Left forelimb (tissue), 1 donor: ENCODE data around the gene SHANK3.

Experiments
- DNase-seq: peaks from one replicate; pipeline ENCODE4 v3.0.0-alpha.2; 2018; ENCODE audit warnings: low spot score

Gene SHANK3

DNA sequence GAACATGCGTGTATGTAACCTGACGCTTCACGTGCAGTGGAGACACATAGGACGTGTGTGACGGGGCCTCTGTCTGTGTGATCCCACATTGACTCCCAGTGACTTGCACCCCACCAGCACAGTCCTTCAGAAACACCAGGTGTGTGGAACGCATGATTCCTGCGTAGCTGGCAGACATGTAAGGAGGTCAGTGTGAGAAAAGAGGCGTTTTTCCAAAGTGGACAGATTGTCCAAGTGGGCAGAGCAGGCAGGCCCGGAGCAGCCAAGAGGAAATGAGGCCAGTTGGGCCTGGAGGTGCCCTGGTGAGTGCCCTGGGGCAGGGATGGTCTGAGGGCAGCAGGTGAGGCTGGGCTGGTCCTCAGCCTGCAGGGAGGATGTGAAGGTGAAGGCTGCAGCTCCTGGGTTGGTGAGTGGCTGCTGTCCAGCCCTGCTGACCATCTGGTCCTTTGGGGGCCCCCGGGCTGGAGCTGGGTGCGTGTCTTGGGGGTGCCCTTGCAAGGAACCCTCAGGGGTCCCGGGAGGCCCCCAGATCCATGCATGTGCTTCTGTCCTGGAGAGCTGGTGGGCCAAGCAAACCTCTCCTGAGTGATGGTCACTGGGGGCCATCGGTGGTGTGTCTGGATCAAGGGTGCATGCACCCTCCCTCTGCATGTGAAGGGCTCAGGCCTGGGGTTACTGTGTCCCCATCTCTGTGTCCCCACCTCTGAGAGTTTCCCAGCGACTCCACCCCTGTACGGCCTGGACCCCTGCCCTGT is 26.6 kb downstream of the SHANK3 start:
- no peak for DNase-seq

DNA sequence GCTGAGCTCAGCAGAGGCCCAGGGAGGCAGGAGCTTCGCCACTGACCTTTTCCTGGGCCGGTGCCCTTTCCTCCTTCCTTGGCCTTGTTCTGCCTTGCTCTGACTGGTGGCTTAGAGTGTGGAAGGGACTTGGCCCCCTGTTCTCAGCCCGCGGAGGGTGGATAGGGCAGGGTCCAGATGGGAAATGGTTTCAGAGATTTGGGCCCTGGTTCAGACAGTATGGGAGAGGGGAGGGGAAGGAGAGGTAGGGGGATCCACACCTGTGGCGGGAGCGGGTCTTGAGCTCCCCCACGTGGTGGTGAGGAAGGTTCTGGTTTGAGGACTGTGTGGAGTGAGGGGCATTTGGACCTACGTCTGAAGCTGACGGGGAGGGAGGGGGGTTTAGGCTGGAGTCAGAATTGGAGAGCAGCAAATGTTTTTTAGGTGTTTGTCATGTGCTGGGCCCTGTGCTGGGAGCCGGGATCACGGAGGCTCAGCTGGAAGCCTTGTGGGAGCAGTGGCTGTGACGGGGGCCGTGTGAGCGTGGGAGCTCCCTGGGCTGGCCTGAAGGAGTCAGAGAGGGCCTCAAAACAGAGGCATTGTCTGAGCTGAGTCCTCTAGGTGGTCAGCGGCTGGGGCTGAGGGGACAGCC is 27.2 kb downstream of the SHANK3 start:
- DNase-seq, result no peak

DNA sequence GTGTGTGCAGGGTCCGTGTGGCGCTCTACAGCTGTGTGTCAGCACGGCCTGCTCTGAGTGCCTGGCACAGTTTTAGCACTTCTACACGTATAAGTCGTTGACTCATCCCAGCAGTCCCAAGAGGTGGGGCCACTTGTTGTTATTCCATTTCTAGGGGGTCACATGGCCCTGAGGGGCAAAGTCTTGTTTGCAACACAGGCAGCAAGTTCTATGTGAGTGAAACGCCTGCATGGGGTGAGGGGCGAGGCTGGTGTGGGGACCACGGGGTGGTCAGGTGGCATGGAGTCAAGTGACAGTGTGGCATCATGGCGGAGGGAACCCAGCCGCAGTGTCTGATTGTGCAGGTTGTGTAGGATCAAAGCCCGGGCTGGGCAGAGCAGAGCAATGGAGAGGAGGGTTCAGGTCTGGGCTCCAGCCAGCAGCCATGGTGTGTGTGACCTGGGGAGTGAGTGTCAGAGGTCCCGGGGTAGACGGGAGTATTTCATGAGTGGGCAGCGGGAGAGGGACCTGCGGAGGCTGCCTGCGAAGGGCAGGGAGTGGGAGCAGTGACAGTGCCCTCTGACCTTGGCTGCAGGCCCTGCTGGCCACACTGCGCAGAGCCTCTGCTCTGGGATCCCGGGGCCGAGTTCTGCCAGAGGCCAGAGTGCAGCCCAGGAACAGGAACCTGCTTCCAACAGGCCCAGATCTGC is 27.9 kb downstream of the SHANK3 start:
- no peak for DNase-seq

DNA sequence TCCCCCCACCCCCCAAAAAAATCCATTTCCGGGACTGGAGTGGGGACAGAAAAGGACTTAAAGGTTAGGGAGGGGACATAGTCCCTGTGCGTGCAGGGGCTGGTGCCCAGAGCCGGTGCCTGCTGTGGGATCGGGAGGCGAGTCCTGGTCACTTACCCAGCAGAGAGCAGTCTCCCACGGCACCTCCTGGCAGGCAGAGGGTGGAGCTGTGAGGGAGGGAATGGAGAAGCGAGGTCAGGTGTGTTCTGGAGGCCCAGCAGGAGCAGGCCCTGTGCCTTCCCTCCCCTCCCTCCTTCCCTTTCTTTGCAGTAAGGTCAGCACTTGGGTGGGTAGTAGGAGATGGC is 28.4 kb downstream of the SHANK3 start:
- DNase-seq, result no peak

DNA sequence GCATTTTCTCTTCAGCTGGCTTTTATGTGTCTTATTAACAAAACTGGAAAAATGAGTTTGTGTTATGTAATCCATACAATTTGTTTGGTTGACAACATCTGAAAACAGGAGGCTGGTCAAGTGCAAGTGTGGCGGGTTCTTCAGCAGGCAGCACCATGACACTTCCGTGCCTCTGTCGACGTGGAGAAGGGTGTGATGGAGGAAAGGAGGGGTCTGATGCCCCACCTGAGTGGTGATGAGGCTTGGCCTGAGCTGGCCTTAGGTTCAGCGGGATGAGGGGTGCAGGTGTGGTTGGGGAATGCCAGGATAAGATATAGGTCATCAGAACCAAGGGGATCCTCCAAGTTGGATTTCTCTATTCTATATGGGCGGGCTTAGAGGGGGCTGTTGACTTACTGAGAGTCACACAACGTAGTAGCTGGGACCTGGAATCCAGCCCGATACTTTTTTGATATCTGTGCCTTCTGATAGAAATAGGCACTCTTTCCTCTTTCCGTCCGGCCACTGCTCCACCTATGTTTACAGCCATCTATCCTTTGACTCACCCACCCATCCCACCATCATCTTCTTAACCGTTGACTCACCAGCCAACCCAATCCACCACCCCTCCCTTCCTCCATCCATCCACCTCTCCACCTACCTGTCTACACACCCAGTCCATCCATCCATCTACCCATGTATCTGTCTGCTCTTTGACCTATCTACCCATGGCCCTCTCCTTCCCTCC is 29.0 kb downstream of the SHANK3 start:
- DNase-seq, result no peak

DNA sequence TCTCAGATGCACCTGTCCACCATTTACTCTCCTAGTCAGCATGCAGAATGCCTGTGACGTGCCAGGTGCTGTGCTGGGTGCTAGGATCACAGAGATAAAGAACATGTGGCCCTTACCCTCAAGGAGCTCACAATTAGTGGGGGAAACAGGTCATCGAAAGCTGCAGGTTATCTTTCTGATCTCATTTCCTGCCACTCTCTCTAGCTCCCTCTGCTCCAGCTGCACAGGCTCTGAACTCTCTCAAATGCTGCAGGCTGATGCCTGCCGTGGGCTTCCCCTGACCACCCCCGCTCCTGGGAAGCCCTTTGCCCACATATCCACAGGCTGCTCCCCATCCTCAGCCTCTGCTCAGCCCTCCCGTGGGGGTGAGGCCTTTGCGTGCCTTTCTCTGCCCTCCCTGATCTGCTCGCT is 29.6 kb downstream of the SHANK3 start:
- DNase-seq, result no peak

DNA sequence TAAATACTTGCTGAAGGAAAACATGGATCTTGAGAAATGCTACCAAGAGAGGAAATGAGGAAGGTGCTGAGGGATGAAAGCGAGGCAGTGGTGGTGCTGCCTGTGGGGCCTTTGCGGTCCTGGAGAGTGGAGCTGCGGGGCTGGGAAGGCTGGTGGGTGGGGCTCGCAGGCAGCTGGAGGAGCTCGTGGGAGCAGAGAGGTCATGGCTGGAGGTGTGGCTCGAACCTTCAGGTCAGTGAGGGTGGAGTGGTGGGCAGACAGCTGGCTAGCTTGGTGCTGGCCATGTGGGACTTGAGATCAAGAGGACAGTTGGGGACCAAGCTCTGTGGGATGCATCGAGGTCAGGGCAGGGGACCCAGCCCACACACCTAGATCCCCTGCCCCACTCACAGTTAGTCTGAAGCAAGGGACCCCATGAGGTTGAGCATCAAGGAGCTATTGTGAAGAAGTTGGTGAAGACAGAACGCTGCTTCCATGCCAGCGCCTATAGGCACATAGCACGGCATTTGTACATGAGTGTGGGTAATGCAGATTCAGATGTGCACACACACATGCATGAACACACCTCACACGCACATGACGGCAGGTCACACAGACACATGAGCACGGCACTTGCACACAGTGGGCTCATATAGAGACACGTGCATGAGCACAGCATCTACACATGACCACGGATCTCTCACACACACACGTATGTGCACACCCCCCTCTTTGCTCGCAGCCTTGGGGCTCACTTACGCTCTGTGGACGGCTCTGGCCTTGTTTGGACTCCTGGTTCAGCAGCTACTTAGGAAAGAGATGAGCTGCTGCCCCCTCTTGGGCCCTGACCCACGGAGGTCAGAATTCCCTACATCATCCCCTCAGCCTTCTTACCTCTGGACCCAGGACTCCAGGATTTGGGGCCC is 30.4 kb downstream of the SHANK3 start:
- DNase-seq, result no peak

DNA sequence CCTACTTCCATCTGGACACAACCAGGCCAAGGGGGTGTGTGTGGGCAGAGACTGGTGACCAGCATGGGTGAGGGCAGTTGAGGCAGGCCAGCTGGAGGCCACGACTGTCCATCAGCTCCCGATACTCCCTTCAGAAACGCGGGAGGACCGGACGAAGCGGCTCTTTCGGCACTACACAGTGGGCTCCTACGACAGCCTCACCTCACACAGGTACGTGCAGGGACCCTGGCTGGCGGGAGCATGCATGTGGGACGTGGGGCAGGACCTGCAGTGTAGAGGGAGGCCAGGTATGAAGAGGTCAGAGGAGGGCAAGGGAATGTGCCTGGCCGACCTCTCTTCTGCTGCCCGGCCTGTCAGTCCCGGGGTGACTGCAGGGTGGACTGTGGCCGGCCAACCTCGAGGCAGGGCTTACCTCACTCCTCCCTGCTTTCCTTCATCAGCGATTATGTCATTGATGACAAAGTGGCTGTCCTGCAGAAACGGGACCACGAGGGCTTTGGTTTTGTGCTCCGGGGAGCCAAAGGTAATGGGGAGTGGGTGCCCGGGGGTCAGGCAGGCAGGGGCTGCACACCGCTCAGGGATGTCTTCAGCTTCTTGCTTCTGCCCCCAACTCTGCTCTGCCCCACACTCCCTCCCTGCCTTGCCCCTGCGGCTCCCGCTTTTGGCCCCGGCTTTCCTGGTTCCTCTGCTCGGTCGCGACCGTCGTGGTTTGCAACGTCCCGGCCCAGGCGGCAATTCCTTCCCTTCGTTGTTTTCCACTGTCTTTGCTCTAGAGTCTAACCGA is 31.3 kb downstream of the SHANK3 start:
- no peak for DNase-seq

DNA sequence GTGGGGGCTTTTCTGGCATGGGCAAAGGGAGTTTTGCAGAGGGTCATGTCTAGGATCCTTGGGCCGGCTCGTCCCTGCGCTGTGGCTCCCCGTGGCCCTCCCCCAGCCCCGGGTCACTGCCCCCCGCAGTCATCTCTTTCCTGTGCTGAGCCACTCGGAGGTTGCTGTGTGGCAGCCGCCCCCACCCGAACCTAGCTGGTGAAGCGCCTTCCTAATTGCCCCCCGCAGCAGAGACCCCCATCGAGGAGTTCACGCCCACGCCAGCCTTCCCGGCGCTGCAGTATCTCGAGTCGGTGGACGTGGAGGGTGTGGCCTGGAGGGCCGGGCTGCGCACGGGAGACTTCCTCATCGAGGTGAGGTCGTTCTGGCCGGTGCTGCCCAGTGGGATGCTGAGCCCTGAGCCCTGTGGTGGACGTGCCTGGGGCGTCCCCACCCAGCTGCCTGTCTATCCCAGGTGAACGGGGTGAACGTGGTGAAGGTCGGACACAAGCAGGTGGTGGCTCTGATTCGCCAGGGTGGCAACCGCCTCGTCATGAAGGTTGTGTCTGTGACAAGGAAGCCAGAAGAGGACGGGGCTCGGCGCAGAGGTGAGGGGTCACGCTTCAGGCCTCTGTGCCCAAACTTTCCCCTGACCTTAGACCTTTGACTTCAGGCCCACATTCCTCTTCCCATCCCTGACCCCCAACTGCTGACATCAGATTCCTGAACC is 32.0 kb downstream of the SHANK3 start:
- DNase-seq, result no peak

DNA sequence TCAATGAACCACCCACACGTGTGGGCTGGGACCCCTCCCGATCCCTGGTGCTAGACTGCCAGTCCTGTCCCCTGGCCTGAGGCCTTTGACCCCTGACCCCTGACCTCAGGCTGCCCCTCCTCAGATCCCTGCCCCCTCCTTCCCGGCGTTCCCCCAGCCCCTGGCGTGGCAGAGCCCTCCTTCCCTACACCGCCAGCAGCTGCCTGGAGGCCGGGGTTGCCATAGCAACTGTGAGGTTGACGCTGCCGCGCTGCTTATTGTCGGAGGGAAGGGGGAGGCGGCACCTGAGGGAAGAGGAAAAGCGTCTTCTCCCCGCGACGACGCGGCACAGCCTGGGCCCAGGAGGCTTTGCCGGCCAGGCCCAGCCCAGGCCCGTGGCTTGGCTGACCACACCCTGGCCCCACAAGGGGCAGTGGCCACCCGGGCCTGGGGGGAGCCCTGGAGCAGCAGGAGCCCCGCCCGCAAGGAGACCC is 32.6 kb downstream of the SHANK3 start:
- DNase-seq, result no peak

DNA sequence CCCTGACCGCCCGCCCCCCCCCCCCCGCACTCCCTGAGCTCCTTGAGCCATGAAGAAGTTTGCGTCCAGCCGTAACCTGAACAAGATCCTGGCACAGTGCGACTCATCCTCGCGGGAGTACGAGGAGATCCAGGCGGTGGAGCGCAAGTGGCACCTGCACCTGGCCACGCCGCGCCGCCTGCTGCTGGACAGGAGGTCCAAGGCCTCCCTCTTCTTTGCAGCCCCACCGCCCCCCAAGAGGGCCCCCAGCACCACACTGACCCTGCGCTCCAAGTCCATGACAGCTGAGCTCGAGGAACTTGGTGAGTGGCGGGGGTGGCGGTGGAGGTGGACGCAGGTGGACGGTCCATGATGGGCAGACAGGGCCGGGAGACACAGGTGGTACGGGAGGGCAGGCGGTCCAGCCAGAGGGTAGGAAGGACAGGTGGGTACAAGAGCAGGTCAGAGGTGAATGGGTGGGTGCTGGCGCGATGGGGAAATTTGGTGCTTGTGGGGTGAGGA is 33.3 kb downstream of the SHANK3 start:
- DNase-seq, result no peak

DNA sequence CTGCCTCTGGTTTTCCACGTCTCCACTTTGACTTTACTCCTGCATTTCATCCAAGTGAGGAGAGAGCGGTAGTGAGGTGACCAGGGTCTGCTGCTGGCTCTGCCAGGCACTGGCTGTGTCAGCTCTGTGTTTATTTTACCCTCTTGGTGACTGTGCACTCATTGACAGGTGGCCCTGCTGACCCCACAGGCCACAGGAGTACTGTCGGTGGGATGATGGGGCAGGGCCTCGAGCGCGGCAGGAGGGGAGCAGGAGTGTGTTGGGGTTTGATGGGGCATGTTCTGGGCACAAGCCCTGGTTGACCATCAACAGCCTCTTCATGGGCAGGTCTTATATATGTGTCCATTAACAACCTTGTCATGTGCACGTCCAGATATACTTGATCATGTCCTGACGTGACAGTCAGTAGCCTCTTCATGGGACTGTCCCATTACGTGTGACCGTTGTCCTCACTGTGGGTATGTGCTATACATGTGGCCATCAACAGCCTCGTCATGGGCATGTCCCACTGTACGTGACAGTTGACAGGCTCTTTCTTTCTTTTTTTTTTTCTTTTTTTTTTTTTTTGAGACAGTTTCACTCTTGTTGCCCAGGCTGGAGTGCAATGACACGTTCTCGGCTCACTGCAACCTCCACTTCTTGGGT is 34.0 kb downstream of the SHANK3 start:
- no peak for DNase-seq

DNA sequence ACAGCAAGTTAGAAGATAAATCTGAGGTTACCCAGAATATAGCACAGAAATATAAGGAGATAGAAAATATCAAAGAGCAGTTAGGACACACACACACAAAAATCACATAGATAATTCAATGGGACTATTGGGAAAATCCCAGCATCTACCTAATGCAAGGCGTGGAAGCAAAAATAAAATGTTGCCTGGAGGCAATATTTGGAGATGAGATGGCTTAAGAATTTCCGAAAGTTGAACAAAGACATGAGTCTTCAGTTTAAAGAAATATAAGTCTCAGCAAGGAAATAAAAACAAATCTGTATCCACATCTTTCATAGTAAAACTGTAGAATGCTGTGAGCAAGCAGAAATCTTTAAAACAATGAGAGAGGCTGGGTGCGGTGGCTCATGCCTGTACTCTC is 35.9 kb downstream of the SHANK3 start:
- DNase-seq, result no peak

DNA sequence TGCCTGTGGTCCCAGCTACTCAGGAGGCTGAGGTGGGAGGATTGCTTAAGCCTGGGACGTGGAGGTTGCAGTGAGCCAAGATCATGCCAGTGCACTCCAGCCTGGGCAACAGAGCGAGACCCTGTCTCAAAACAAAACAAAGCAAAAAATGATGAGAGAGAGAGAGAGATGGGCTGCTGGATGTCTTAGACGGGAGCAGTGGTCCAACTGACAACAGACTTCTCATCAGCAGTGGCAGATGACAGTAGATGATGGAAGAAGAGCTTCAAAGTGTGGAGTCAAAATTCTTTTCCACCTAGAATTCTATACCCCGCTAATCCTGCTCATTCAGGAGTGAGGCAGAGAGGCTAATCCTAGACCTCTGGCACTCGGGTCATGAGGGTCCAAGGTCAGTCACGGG is 36.4 kb downstream of the SHANK3 start:
- no peak for DNase-seq

DNA sequence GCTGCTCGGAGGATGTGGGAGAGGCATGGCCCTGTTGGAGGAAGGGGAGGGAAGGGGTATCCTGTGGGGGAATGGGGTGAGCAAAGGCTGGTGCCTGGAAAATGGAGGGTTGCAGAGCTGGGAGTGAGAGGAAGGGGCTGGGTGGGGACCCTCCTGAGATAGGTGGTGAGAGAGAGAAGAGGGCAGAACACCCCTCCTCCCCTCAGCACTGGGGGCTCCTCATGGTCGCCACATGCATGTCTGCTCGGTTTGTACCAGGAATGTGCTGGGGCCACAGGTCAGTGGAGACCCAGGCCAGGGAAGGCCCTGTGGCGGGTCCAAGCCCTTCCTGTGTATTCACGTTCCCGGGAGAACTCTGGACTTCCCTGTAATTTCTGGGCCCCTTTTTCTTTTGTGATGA is 37.6 kb downstream of the SHANK3 start:
- DNase-seq, result no peak

DNA sequence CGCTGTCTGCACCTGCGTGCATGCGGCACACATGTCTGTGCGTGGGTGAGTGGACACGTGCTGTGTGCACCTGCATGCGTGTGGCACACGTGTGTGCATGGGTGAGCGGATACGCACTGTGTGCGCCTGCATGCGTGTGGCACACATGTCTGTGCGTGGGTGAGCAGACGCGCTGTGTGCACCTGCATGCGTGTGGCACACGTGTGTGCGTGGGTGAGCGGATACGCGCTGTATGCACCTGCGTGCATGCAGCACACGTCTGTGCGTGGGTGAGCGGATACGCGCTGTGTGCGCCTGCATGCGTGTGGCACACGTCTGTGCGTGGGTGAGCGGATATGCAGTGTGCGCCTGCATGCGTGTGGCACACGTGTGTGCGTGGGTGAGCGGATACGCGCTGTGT is 38.3 kb downstream of the SHANK3 start:
- DNase-seq, result no peak

DNA sequence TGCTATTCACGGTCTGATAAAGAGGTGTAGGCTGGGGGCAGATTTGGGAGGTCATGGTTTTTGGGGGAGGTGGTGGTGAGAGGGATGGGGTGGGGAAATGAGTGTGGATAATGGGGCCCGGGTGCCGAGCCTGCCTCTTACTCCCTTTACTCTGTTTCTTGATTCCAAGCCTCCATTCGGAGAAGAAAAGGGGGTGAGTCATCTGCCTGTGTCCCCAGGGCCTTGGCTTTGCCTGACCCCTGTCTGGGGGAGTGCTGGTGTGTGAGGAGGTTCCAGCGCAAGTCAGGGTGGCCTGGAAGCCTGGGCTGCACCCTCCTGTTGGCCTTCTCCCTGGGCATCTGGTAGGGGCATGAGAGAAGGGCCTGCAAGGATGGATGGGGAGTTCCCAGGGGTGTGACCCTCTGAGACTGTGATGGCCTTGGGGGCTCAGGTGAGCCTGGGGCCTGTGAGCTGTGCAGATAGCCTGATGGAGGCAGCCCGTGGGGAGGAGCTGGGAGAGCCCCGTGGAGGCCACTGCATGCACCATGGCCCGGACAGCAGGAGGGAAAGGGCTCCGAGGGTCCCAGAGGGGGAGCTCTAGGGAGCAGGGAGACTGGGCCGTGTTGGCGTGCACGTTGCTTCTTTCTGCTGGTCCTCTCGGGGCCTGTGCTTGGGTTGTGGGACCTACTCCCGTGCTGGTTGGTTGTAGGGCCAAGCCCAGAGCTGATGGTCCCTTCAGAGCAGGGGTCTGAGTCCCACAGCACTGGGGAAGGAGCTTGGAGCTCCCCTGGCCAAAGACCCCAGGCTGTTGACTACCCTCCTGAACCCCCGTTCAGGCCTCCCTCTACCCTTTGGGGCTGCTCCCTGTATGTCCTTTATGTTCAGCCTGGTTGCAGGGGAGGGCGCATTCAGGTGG is 39.1 kb downstream of the SHANK3 start:
- no peak for DNase-seq

DNA sequence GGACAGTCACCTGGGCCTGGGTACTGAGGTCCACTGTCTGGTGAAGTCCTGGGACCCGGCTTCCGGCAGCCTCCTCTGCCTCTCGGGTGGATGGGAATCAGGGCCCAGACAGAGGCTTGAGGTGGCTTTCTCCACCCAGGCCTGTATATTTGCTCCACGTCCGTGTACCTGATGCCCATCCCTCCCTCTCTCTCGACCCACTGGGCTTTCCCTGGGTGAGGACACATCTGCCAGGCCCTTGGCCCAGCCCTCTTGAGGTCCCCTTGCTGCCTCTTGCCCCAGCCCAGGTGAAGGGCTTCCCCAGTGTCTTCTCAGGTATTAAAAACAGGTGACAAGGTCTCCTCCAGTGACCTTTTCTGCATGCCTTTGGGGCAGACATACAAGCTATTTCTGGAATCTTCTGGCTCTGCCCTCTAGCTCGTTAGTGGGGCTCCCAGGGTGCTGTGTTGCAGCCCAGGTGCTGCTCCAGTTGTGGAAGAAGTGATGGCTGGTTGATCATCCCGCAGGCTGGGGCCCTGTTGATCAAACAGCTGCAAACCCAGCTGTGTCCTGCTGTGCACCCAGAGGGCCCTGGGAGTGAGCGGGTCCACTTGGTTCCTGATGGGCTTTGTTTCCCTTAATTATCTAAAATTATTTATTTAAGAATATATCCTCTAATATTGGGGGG is 39.9 kb downstream of the SHANK3 start:
- DNase-seq, result no peak
